Mesodermal cell (in vitro differentiated cells): ENCODE measurements around the gene UTP20. TPM values are rescaled to one million over a fixed set of nuclear protein-coding genes. Genes with fewer than 3 reads are reported as not detected.

Source experiments
- H3K27ac ChIP-seq: 2 replicates; pipeline ENCODE4 v1.7.0; 2013; ENCODE audit warnings: mild to moderate bottlenecking, low read depth, low read length, moderate library complexity; ENCODE audit not compliant: severe bottlenecking
- H3K36me3 ChIP-seq: 2 replicates; pipeline ENCODE4 v1.7.1; 2013; ENCODE audit warnings: mild to moderate bottlenecking, low read length, moderate library complexity; ENCODE audit not compliant: control insufficient read depth, insufficient read depth
- H3K4me1 ChIP-seq: one replicate; pipeline ENCODE4 v1.7.1; 2013; ENCODE audit warnings: mild to moderate bottlenecking, low read length; ENCODE audit not compliant: insufficient read depth, control insufficient read depth, poor library complexity, severe bottlenecking
- H3K4me3 ChIP-seq: 2 replicates; pipeline ENCODE4 v1.7.0; 2013; ENCODE audit warnings: low read length, control low read depth, mild to moderate bottlenecking; ENCODE audit not compliant: insufficient read depth, poor library complexity, severe bottlenecking; ENCODE audit errors: extremely low read depth
- H3K9me3 ChIP-seq: 2 replicates; pipeline ENCODE4 v1.7.1; 2013; ENCODE audit warnings: mild to moderate bottlenecking, low read length, moderate library complexity; ENCODE audit not compliant: control insufficient read depth
- WGBS, 2 experiments: methylation state at CpG; one replicate each; pipeline ENCODE4 v1.1.5; 2013; ENCODE audit warnings: missing lambda C conversion rate in 2 of 2; ENCODE audit not compliant: insufficient coverage in 2 of 2; 5-methylcytosine and 5-hydroxymethylcytosine counted together
- polyA plus RNA-seq, 2 experiments: library from polyadenylated mRNA; stranded (reverse); fragments of 50-300 nt; gene quantifications; one replicate each; pipeline ENCODE4 v1.2.3, GENCODE V29; 2013

The UTP20 gene
- 7.7 TPM for polyA plus RNA-seq (2013, experiment 1 of 2)
- 7.2 TPM for polyA plus RNA-seq (2013, experiment 2 of 2)

DNA sequence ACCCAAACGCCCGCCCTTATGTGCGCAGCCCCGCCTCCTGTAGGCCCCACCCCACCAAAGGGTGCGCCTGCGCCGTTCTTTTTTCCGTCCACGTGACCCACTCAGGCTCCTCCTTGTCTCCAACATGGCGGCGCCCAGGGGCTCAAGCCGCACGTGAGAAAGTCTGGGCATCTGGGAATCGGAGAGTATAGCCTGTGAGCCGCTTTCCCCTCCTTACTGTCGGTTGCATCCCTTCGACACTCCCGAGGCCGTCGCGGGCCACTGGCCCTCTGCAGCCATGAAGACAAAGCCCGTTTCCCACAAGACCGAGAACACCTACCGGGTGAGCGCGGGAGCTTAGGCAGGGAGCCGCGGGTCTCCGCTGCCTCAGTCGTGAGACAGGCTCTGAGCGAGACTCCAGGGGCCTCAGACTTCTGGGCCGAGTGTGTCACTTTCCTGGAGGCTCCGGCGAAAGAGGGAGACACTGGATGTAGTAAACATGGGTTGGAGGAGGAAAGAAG is at the start of gene UTP20:
Gene UTP20 (plus strand): TSS at position 100 of the 500 bp plus-strand sequence. CDS start 178 bp downstream, at position 278.
- Histone ChIP-seq H3K9me3 (no peaks in the 10 kb centered on the region), H3K4me3 (peak within 1 kb of the TSS; percentile 90), H3K36me3 (peaks cover 15% of the 10 kb centered on the region), H3K27ac (peak within 1 kb of the TSS; percentile 75), H3K4me1 (no peaks in the 10 kb centered on the region)
- 1% methylated on average over 19 to 23 of the region's 34 CpGs for WGBS, 2 experiments

DNA sequence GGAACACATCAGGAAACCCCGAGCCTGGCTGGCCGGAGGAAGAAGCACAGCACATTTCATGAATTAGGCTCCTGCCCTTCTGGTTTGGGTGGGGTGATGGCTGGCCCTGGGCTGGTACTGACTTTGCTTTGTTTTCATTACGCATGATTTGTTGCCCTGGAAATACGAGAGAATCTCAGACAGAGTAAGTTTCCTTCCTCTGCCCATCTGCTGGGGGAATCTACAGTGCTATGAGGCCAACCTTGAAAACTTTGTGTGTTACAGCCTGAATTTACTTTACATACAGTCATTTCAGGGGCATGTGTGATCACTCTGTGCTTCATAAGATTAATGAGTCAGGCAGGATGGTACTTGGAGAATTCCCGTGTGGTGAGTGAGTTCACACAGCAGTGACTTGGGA is 49.4 kb upstream of the UTP20 start:
- peak overlapping the region; percentile 41 for H3K27ac ChIP-seq
- WGBS, 2 experiments: 75 to 93% methylated on average over 3 to 5 of the region's 5 CpGs

DNA sequence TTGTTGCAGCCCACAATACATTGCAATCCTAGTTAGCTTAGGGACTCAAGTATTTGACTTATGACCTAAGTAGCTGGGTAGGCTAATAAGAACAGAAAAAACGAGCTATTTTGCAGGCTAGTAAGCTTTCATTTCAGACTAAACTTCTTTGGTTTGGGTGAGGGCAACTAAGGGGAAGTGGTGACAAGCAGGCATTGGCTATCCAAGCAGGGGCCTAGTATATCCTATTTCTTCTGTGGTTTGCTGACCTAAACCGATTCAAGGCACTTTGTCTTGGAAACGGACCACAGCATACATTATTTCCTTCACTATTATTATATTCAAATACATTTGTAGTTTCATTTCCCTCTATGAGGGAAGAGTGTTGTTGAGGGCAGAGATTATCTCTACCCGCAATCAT is 48.3 kb upstream of the UTP20 start:
- no peaks in the 10 kb centered on the region for H3K9me3 ChIP-seq
- peaks cover 7% of the 10 kb centered on the region for H3K4me1 ChIP-seq
- H3K36me3 ChIP-seq: no peaks in the 10 kb centered on the region
- no peak overlapping the region for H3K4me3 ChIP-seq
- WGBS, 2 experiments: 67 to 80% methylated on average over 1 of the region's 4 CpGs
- no peak overlapping the region for H3K27ac ChIP-seq

More for the DNA sequence above, 49.4 kb upstream of the UTP20 start:
- Histone ChIP-seq H3K4me3 (no peak overlapping the region), H3K36me3 (no peaks in the 10 kb centered on the region), H3K4me1 (peaks cover 7% of the 10 kb centered on the region), H3K9me3 (no peaks in the 10 kb centered on the region)

DNA sequence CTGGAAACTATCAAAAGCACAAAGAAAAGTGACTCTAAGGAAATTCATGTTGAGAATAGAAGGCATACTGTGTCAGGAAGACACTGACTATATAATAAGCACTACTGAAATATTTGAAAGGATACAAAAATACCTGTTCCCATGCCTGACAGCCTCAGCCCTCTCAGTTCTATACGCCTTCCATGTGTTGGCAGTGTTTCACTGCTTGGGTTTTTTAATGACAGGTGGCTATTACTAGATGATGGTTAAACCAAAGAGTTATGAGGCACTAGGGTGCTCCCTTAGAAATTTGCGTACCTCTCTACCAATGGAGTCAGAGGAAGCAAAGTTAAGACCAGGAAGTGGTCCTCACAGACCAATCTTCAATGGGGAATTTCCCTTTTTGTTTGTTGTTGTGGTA is 44.2 kb upstream of the UTP20 start:
- Histone ChIP-seq H3K9me3 (no peaks in the 10 kb centered on the region), H3K36me3 (no peaks in the 10 kb centered on the region), H3K4me1 (no peaks in the 10 kb centered on the region), H3K4me3 (no peak overlapping the region), H3K27ac (no peak overlapping the region)
- 100% methylated on average over 1 of the region's 2 CpGs for WGBS, 2 experiments

DNA sequence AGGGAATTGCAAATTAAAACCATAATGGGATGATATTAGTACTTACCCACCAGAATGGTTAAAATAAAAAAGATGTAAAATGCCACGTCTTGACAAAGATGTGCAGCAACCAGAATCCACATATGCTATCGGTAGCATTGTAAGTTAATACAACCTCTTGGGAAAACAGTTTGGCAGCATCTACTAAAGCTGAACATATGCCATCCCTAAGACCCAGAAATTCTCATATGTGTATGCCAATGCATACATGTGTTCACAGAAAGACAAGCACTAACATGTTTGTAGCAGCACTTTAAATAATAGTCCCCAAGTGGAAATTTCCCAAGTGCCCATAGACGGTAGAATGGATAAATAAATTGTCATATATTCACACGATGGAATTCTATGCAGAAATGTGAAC is 41.6 kb upstream of the UTP20 start:
- H3K27ac ChIP-seq: no peak overlapping the region
- H3K36me3 ChIP-seq: no peaks in the 10 kb centered on the region
- 93 to 100% methylated on average over 1 to 2 of the region's 4 CpGs for WGBS, 2 experiments
- no peaks in the 10 kb centered on the region for H3K9me3 ChIP-seq
- H3K4me3 ChIP-seq: no peak overlapping the region
- H3K4me1 ChIP-seq: no peaks in the 10 kb centered on the region

DNA sequence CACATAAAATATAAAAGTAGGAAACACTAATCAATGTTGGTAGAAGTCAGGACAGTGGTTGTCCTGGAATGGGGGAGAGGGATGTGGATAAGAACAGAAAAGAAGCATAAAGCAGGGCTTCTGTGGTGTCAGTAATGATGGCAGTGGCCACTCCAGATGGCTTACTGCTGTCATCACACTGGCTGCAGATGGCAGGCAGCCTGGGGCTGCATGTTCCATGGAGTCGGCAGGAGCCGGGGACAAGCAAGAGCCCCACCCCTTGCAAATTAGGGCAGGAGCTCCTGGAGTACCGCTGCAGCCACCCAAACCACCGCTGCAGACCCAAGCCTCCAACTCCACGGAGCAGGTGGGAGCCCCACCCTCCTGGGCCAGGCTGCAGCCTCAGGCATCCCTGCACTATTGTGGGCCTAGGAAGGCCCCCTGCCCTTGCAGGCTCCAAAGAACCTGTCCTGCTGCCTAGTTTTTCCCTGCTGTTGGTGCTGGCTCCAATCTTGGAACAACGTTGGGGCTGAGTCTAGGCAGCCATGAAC is 41.0 kb upstream of the UTP20 start:
- no peak overlapping the region for H3K27ac ChIP-seq
- H3K4me3 ChIP-seq: no peak overlapping the region
- WGBS, 2 experiments: 90 to 92% methylated on average over 6 of the region's 6 CpGs
- H3K36me3 ChIP-seq: no peaks in the 10 kb centered on the region
- no peaks in the 10 kb centered on the region for H3K9me3 ChIP-seq
- no peaks in the 10 kb centered on the region for H3K4me1 ChIP-seq

DNA sequence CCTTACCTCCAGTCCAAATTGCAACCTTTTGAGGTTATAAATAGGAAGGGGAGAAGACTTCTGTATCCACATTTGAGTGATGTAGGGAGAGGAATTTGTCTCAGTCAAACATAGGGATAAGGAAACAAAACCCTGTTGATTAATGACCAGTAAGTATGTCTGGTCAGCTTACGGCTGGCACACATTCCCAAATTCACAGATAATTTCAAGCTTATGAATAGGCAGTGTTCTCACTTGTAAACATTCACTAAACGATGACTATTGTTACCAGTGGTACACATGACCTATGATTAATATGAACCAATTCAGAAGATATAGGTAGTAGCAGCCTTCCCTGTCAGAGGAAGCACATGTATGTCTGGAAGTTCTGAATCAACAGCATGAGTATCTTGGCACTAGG is 36.8 kb upstream of the UTP20 start:
- no peaks in the 10 kb centered on the region for H3K36me3 ChIP-seq
- 67 to 80% methylated on average over 1 of the region's 2 CpGs for WGBS, 2 experiments
- no peak overlapping the region for H3K4me3 ChIP-seq
- no peak overlapping the region for H3K27ac ChIP-seq
- no peaks in the 10 kb centered on the region for H3K9me3 ChIP-seq
- H3K4me1 ChIP-seq: no peaks in the 10 kb centered on the region

DNA sequence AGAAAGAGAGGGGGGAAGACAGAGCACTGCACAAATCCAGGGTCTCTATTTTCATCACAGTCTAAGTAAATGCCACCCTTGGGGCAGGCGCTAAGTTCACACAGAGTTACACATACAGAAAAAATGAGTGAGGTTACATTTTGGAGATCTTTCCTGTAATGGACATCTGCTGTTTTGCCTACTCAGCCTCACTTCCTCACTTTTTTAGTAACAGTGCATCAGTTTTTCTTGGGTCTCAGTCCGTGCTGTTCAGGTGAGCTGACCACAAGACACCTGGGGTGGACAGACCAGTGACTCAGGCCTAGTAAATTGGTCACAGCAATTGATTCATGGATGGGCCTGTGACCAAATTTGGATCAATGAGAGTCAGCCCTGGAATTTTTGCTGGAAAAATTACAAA is 36.3 kb upstream of the UTP20 start:
- Histone ChIP-seq H3K27ac (no peak overlapping the region), H3K9me3 (no peaks in the 10 kb centered on the region), H3K36me3 (no peaks in the 10 kb centered on the region), H3K4me1 (no peaks in the 10 kb centered on the region), H3K4me3 (no peak overlapping the region)
- 100% methylated on average over 1 of the region's 2 CpGs for WGBS, 2 experiments

DNA sequence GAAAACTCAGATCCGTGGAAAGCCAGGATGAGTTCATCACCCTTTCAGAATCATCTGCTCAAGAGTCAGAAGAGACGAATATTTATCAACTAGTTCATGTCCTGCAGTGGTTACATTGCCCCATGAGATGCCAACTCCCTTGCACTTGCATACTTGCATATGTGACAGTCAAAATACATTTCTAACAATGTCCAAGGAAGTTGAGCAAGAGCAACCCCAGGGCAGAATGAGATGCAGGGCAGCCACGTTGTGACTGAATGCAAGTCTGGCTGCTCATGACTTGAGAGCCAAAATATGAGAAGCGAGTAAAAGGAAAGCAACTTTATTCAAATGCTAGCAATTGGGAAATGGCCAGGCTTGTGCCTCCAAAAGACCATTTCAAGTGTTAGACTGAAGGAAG is 23.6 kb upstream of the UTP20 start:
- no peaks in the 10 kb centered on the region for H3K36me3 ChIP-seq
- H3K4me3 ChIP-seq: no peak overlapping the region
- 72 to 77% methylated on average over 4 of the region's 4 CpGs for WGBS, 2 experiments

DNA sequence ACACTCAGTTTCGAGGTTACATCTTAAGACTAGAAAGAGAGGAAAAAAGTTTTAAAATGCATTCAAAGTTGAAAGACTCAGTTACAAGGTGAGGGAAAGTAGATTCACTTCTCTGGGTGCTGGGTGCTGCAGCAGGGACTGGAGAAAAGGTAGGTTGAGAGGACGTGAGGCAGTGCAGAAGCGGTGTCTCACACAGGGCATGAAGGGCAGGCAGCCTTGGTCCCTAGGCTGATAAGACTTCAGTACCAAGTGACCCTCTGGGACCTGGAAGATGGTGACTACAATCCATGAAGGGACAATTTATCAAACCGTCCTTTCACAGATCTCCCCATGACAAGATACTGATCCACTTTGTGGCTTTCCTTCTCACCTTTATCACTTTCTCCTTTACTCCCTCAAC is 22.5 kb upstream of the UTP20 start:
- H3K27ac ChIP-seq: no peak overlapping the region
- WGBS, 2 experiments: 68 to 87% methylated on average over 3 of the region's 4 CpGs
- no peaks in the 10 kb centered on the region for H3K36me3 ChIP-seq
- H3K9me3 ChIP-seq: no peaks in the 10 kb centered on the region
- no peaks in the 10 kb centered on the region for H3K4me1 ChIP-seq
- H3K4me3 ChIP-seq: no peak overlapping the region

More for the DNA sequence above, 23.6 kb upstream of the UTP20 start:
- Histone ChIP-seq H3K9me3 (no peaks in the 10 kb centered on the region), H3K27ac (no peak overlapping the region), H3K4me1 (no peaks in the 10 kb centered on the region)

DNA sequence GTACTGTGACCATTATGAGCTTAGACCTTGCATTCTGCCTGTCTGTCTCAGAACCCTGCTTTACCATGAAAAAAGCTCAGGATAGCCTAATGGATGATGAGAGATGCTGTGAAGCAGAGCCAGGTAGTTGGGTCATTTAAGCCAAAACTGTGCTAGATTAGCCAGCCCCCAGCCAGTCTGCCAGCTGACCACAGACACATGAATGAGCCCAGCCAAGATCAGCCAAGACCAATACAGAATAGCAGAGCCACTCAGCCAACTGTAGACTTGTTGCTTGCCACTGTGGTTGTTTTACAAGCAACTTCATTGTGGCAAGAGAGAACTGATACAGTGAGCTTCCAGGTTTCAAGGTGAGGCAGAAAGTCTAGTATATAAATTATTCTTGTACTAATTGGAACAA is 12.8 kb upstream of the UTP20 start:
- Histone ChIP-seq H3K27ac (no peak overlapping the region), H3K4me3 (no peak overlapping the region), H3K9me3 (no peaks in the 10 kb centered on the region), H3K36me3 (no peaks in the 10 kb centered on the region), H3K4me1 (no peaks in the 10 kb centered on the region)
